Endothelial cell of umbilical vein (primary cell): ENCODE measurements around the gene VWA8.

Experiments used
- FOS ChIP-seq: IDR thresholded peaks from 2 replicates; pipeline ENCODE4 v1.6.1; 2011; ENCODE audit warnings: mild to moderate bottlenecking, low read length, moderate library complexity, borderline replicate concordance; ENCODE audit not compliant: insufficient read depth
- POLR2AphosphoS5 ChIP-seq: IDR thresholded peaks from 2 replicates; pipeline ENCODE4 v1.6.1; 2012; ENCODE audit warnings: low read depth, mild to moderate bottlenecking, control low read depth, low read length, moderate library complexity; ENCODE audit not compliant: insufficient read depth
- TF ChIP-seq, protein P1 (sequence below), 2 donors: IDR thresholded peaks; 1 replicate in 1 of 2; 2 replicates in 1 of 2; pipeline ENCODE4 v1.5.1; 2011; ENCODE audit warnings: low read length in 2 of 2, mild to moderate bottlenecking in 2 of 2, moderate library complexity in 2 of 2, control low read depth in 1 of 2, inconsistent platforms in 1 of 2, low read depth in 1 of 2; ENCODE audit not compliant: insufficient read depth in 1 of 2; ENCODE audit errors: extremely low read depth in 1 of 2

DNA sequence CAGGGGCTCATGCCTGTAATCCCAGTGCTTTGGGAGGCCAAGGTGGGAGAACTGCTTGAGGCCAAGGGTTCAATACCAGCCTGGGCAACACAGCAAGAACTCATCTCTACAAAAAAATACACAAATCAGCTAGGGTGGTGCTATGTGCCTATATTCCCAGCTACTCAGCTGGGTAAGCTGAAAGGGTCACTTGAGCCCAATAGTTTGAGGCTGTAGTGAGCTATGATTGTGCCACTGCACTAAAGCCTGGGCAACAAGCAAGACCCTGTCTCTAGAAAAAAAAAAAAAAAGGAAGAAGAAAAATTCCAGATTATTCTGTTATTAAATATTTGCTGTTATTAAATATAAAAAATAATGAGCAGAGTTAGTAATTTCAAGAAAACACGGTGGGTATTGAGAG lies 372.5 kb downstream of the VWA8 start:
- no peak for TF ChIP-seq FOS
- TF ChIP-seq, protein P1, sequence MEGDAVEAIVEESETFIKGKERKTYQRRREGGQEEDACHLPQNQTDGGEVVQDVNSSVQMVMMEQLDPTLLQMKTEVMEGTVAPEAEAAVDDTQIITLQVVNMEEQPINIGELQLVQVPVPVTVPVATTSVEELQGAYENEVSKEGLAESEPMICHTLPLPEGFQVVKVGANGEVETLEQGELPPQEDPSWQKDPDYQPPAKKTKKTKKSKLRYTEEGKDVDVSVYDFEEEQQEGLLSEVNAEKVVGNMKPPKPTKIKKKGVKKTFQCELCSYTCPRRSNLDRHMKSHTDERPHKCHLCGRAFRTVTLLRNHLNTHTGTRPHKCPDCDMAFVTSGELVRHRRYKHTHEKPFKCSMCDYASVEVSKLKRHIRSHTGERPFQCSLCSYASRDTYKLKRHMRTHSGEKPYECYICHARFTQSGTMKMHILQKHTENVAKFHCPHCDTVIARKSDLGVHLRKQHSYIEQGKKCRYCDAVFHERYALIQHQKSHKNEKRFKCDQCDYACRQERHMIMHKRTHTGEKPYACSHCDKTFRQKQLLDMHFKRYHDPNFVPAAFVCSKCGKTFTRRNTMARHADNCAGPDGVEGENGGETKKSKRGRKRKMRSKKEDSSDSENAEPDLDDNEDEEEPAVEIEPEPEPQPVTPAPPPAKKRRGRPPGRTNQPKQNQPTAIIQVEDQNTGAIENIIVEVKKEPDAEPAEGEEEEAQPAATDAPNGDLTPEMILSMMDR (IDR thresholded peaks at IDR 0.05; ENCODE audit: extremely low read depth in 1 of 2, insufficient read depth in 1 of 2, low read depth in 1 of 2, low read length in 2 of 2): no peak
- no peak for TF ChIP-seq POLR2AphosphoS5
